Activated CD8-positive, alpha-beta memory T cell treated with anti-CD3 and anti-CD28 coated beads, Interleukin-2, amount 50 U/mL, for 24 hours (primary cell): ENCODE data around the gene RPL36.

Experiments used
- DNase-seq: peaks from one replicate; pipeline ENCODE4 v3.0.0-alpha.2; 2020; ENCODE audit errors: extremely low read depth

RPL36 gene

GRCh38 chr19:5690125-5690954 lies at the start of gene RPL36:
TSS of gene RPL36 (plus strand) at chr19:5690295. CDS start at chr19:5690508, 213 bp downstream.
- peak; percentile 95 for DNase-seq

GRCh38 chr19:5641171-5641570 lies 48.9 kb upstream of the RPL36 start:
- DNase-seq = no peak

- DNase-seq = no peak
Measured at GRCh38 chr19:5642204-5642603, 47.9 kb upstream of the RPL36 start.

- no peak for DNase-seq
Measured at GRCh38 chr19:5643060-5643459, 47.0 kb upstream of the RPL36 start.

GRCh38 chr19:5644037-5644436 lies 46.1 kb upstream of the RPL36 start:
- DNase-seq = no peak

- no peak for DNase-seq
Measured at GRCh38 chr19:5645409-5645808, 44.7 kb upstream of the RPL36 start.

- DNase-seq = no peak
Measured at GRCh38 chr19:5646703-5647102, 43.4 kb upstream of the RPL36 start.

- no peak for DNase-seq
Measured at GRCh38 chr19:5648464-5648863, 41.6 kb upstream of the RPL36 start.

GRCh38 chr19:5651361-5651760 lies 38.7 kb upstream of the RPL36 start:
- DNase-seq = no peak

GRCh38 chr19:5652261-5652660 lies 37.8 kb upstream of the RPL36 start:
- no peak for DNase-seq

GRCh38 chr19:5654931-5655330 lies 35.2 kb upstream of the RPL36 start:
- DNase-seq = no peak

GRCh38 chr19:5655412-5655811 lies 34.7 kb upstream of the RPL36 start:
- DNase-seq = no peak

GRCh38 chr19:5661483-5661882 lies 28.6 kb upstream of the RPL36 start:
- DNase-seq = no peak

GRCh38 chr19:5663904-5664303 lies 26.2 kb upstream of the RPL36 start:
- DNase-seq = no peak

GRCh38 chr19:5664515-5664914 lies 25.6 kb upstream of the RPL36 start:
- DNase-seq = no peak

- no peak for DNase-seq
Measured at GRCh38 chr19:5665781-5666513, 24.1 kb upstream of the RPL36 start.

GRCh38 chr19:5666921-5667610 lies 23.0 kb upstream of the RPL36 start:
- DNase-seq = no peak

GRCh38 chr19:5667751-5668271 lies 22.3 kb upstream of the RPL36 start:
- DNase-seq = no peak

- no peak for DNase-seq
Measured at GRCh38 chr19:5669212-5669611, 20.9 kb upstream of the RPL36 start.

GRCh38 chr19:5671600-5671999 lies 18.5 kb upstream of the RPL36 start:
- DNase-seq = no peak

GRCh38 chr19:5672708-5673459 lies 17.2 kb upstream of the RPL36 start:
- DNase-seq = no peak

- DNase-seq = no peak
Measured at GRCh38 chr19:5673752-5674151, 16.3 kb upstream of the RPL36 start.
